ENCODE data around the gene CHST12.

The CHST12 gene

GRCh38 chr7:2478399-2478785, 75.0 kb downstream of the CHST12 start:
- DNase-seq (ENCODE audit: low read depth in 2 of 2): no peak

- no peak for DNase-seq (ENCODE audit: low read depth in 2 of 2)
Observed at GRCh38 chr7:2478800-2479199, 75.4 kb downstream of the CHST12 start.

GRCh38 chr7:2479276-2480069, 76.1 kb downstream of the CHST12 start:
- no peak for DNase-seq (ENCODE audit: low read depth in 2 of 2)

- DNase-seq (ENCODE audit: low read depth in 2 of 2): no peak
Observed at GRCh38 chr7:2480070-2480408, 76.6 kb downstream of the CHST12 start.

GRCh38 chr7:2481195-2481594, 77.8 kb downstream of the CHST12 start:
- DNase-seq (ENCODE audit: low read depth in 2 of 2): no peak

- DNase-seq (ENCODE audit: low read depth in 2 of 2): no peak
Observed at GRCh38 chr7:2482725-2483451, 79.5 kb downstream of the CHST12 start.

GRCh38 chr7:2483494-2483893, 80.1 kb downstream of the CHST12 start:
- DNase-seq (ENCODE audit: low read depth in 2 of 2): no peak

- DNase-seq (ENCODE audit: low read depth in 2 of 2): no peak
Observed at GRCh38 chr7:2484868-2485267, 81.5 kb downstream of the CHST12 start.

GRCh38 chr7:2487586-2488271, 84.3 kb downstream of the CHST12 start:
- no peak for DNase-seq (ENCODE audit: low read depth in 2 of 2)

- no peak for DNase-seq (ENCODE audit: low read depth in 2 of 2)
Observed at GRCh38 chr7:2488272-2488645, 84.8 kb downstream of the CHST12 start.

- DNase-seq (ENCODE audit: low read depth in 2 of 2): no peak
Observed at GRCh38 chr7:2488681-2489080, 85.3 kb downstream of the CHST12 start.

- no peak for DNase-seq (ENCODE audit: low read depth in 2 of 2)
Observed at GRCh38 chr7:2490181-2490651, 86.8 kb downstream of the CHST12 start.

- no peak for DNase-seq (ENCODE audit: low read depth in 2 of 2)
Observed at GRCh38 chr7:2492038-2492437, 88.6 kb downstream of the CHST12 start.

- no peak for DNase-seq (ENCODE audit: low read depth in 2 of 2)
Observed at GRCh38 chr7:2493205-2494164, 90.1 kb downstream of the CHST12 start.

- no peak for DNase-seq (ENCODE audit: low read depth in 2 of 2)
Observed at GRCh38 chr7:2494191-2495130, 91.0 kb downstream of the CHST12 start.

GRCh38 chr7:2495418-2496299, 92.2 kb downstream of the CHST12 start:
- DNase-seq (ENCODE audit: low read depth in 2 of 2): no peak

GRCh38 chr7:2496375-2496774, 93.0 kb downstream of the CHST12 start:
- DNase-seq (ENCODE audit: low read depth in 2 of 2): no peak

GRCh38 chr7:2497065-2497464, 93.7 kb downstream of the CHST12 start:
- DNase-seq (ENCODE audit: low read depth in 2 of 2): no peak

All from stimulated activated CD8-positive, alpha-beta memory T cell treated with anti-CD3 and anti-CD28 coated beads, Interleukin-7, amount 100 ng/mL, for 4 hours (primary cell).